H1 (cell line): ENCODE data around the gene KRTAP5-8. TPM values are rescaled to one million over a fixed set of nuclear protein-coding genes. Genes with fewer than 3 reads are reported as not detected.

Experiments
- BCL11A ChIP-seq, 2 experiments: IDR thresholded peaks; one replicate each; pipeline ENCODE4 v1.6.1; 2011; ENCODE audit warnings: low read depth in 2 of 2, low read length in 2 of 2, mild to moderate bottlenecking in 2 of 2
- CHD1 ChIP-seq: IDR thresholded peaks from 2 replicates; pipeline ENCODE4 v1.6.1; 2012; ENCODE audit warnings: low read depth, low read length, improper control_type of control experiment
- CHD7 ChIP-seq: fragments of 300-600 bp; sonication (generic); IDR thresholded peaks from 2 replicates; pipeline ENCODE4 v1.7.1; 2012; ENCODE audit warnings: low read length, moderate library complexity, mild to moderate bottlenecking, inconsistent platforms; ENCODE audit not compliant: insufficient replicate concordance
- FOSL1 ChIP-seq: IDR thresholded peaks from 2 replicates; pipeline ENCODE4 v1.6.1; 2011; ENCODE audit warnings: mild to moderate bottlenecking, low read depth, low read length, moderate library complexity; ENCODE audit not compliant: insufficient read depth
- HDAC2 ChIP-seq, 2 experiments: fragments of 300-600 bp in 1 of 2; sonication (generic) in 1 of 2; IDR thresholded peaks; 2 replicates each; pipeline ENCODE4 v1.6.1; 2011 to 2012; ENCODE audit warnings: low read depth in 2 of 2, low read length in 2 of 2, mild to moderate bottlenecking in 2 of 2, moderate library complexity in 2 of 2, borderline replicate concordance in 1 of 2, inconsistent platforms in 1 of 2
- JUN ChIP-seq: IDR thresholded peaks from 2 replicates; pipeline ENCODE4 v1.6.1; 2011; ENCODE audit warnings: low read depth, mild to moderate bottlenecking, improper control_type of control experiment, low read length
- KDM5A ChIP-seq: fragments of 200-600 bp; IDR thresholded peaks from 2 replicates; pipeline ENCODE4 v1.7.1; 2012; ENCODE audit warnings: mild to moderate bottlenecking, low read length, inconsistent platforms, mixed read lengths
- POLR2AphosphoS5 ChIP-seq: IDR thresholded peaks from 2 replicates; pipeline ENCODE4 v1.6.1; 2011; ENCODE audit warnings: low read depth, low read length
- RFX5 ChIP-seq: IDR thresholded peaks from 2 replicates; pipeline ENCODE4 v1.6.1; 2011; ENCODE audit warnings: low read depth, low read length, improper control_type of control experiment, borderline replicate concordance
- polyA plus RNA-seq, 7 experiments: library from polyadenylated mRNA; depleted of rRNA in 3 of 7; stranded (reverse) in 5 of 7; unstranded in 2 of 7; fragments of >200 nt in 5 of 7; fragments of 200-250 nt in 2 of 7; gene quantifications; 1 replicate in 5 of 7; 2 replicates in 1 of 7; 4 replicates in 1 of 7; pipeline versions ENCODE4 v1.2.1 to v1.2.3, GENCODE V29; 2011 to 2013; ENCODE audit warnings: missing spikeins in 2 of 7, mixed read lengths in 2 of 7
- total RNA-seq: library from RNA; stranded (reverse); fragmentation: NEBNext Ultra II Directional; extraction: Animal tissue kit (Norgen Biotek cat#: 25700); gene quantifications from 2 replicates; pipeline ENCODE4 v1.2.1, GENCODE V29; 2021
- TF ChIP-seq, protein P1 (sequence below): IDR thresholded peaks from 2 replicates; pipeline ENCODE4 v1.6.1; 2011; ENCODE audit warnings: low read length, improper control_type of control experiment

The KRTAP5-8 gene
- total and polyA plus RNA-seq, 2 of the 8 experiments (the other 6 are each of a cell fraction or from before 2014, with no cell fraction given): not detected

DNA sequence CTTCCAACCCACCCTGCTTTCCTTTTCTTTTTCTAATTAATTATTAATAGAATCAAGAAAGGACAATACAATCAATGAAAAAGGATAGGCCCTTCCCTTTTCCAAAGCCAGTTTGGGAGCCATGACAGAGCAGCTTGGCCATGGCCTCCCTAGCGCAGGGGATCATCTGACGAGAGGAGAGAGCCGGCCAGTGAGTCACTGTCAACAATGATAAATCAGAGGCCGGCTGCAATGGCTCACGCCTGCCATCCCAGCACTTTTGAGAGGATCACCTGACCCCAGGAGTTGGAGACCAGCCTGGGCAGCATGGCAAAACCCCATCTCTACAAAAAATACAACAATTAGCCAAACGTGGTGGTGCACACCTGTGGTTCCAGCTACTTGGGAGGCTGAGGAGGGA lies 38.3 kb upstream of the KRTAP5-8 start (continued):
- TF ChIP-seq CHD7 (no peak), KDM5A (no peak), JUN (no peak), FOSL1 (no peak), POLR2AphosphoS5 (no peak), HDAC2 (IDR thresholded peaks at IDR 0.05; ENCODE audit: borderline replicate concordance in 1 of 2, low read depth in 2 of 2, low read length in 2 of 2) (no peak), BCL11A (IDR thresholded peaks at IDR 0.05; ENCODE audit: low read depth in 2 of 2, low read length in 2 of 2) (no peak), CHD1 (no peak), RFX5 (no peak)
- TF ChIP-seq, protein P1, sequence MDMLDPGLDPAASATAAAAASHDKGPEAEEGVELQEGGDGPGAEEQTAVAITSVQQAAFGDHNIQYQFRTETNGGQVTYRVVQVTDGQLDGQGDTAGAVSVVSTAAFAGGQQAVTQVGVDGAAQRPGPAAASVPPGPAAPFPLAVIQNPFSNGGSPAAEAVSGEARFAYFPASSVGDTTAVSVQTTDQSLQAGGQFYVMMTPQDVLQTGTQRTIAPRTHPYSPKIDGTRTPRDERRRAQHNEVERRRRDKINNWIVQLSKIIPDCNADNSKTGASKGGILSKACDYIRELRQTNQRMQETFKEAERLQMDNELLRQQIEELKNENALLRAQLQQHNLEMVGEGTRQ: no peak
